Natural killer cell (primary cell): Measurements from ENCODE around the gene CRYBA2. TPM values are rescaled to one million over a fixed set of nuclear protein-coding genes. Genes with fewer than 3 reads are reported as not detected.

Experiments used
- ATAC-seq, 3 donors: fragments of 150-1000 bp in 2 of 3; fragments of 200-7000 bp in 1 of 3; cut with Tn5 transposase; 1 replicate in 1 of 3; 2 replicates in 2 of 3; pipeline ENCODE4 v1.10.0; 2021; ENCODE audit warnings: mild to moderate bottlenecking in 2 of 3, moderate library complexity in 2 of 3
- DNase-seq, 2 donors: peaks; one replicate each; pipeline versions ENCODE4 v3.0.0 to v3.0.0-alpha.2; 2013 to 2021; ENCODE audit warnings: mixed read lengths in 1 of 2
- H3K27ac ChIP-seq: one replicate; pipeline ENCODE4 v1.5.1; 2013; ENCODE audit warnings: mild to moderate bottlenecking, low read length
- H3K27me3 ChIP-seq: one replicate; pipeline ENCODE4 v1.6.1; 2013; ENCODE audit warnings: low read length; ENCODE audit not compliant: control insufficient read depth, insufficient read depth
- H3K36me3 ChIP-seq: one replicate; pipeline ENCODE4 v1.6.1; 2013; ENCODE audit warnings: low read length; ENCODE audit not compliant: control insufficient read depth, insufficient read depth
- H3K4me1 ChIP-seq: one replicate; pipeline ENCODE4 v1.6.1; 2013; ENCODE audit warnings: low read length; ENCODE audit not compliant: control insufficient read depth, insufficient read depth
- H3K4me3 ChIP-seq: one replicate; pipeline ENCODE4 v1.5.1; 2013; ENCODE audit warnings: low read length
- H3K9me3 ChIP-seq: one replicate; pipeline ENCODE4 v1.6.1; 2013; ENCODE audit warnings: low read length; ENCODE audit not compliant: control insufficient read depth, insufficient read depth
- H3K27ac Mint-ChIP-seq, 2 donors: one replicate each; pipeline ENCODE4 v1.8.0; 2022; ENCODE audit warnings: mild to moderate bottlenecking in 2 of 2, mixed read lengths in 2 of 2, moderate library complexity in 1 of 2
- H3K27me3 Mint-ChIP-seq, 2 donors: one replicate each; pipeline ENCODE4 v1.8.0; 2022; ENCODE audit warnings: low read depth in 2 of 2, mixed read lengths in 2 of 2
- H3K36me3 Mint-ChIP-seq: one replicate; pipeline ENCODE4 v1.8.0; 2022; ENCODE audit warnings: mixed read lengths
- H3K4me1 Mint-ChIP-seq, 2 donors: one replicate each; pipeline ENCODE4 v1.8.0; 2022; ENCODE audit warnings: mixed read lengths in 2 of 2
- H3K4me3 Mint-ChIP-seq: one replicate; pipeline ENCODE4 v1.8.0; 2022; ENCODE audit warnings: mild to moderate bottlenecking, moderate library complexity, mixed read lengths
- H3K9me3 Mint-ChIP-seq, 2 donors: one replicate each; pipeline ENCODE4 v1.8.0; 2022; ENCODE audit warnings: mixed read lengths in 2 of 2
- WGBS: methylation state at CpG from one replicate; pipeline ENCODE4 v1.1.7; 2013; ENCODE audit warnings: missing lambda C conversion rate; ENCODE audit not compliant: insufficient coverage; 5-methylcytosine and 5-hydroxymethylcytosine counted together
- intact Hi-C: fragments of 100-400 bp; cut with micrococcal nuclease; formaldehyde crosslinking; loops from one replicate; pipeline ENCODE4 v1.14.2; 2022
- total RNA-seq, 4 donors: library from RNA; stranded (reverse); fragments of 120-200 nt in 1 of 4; gene quantifications; one replicate each; pipeline versions ENCODE4 v1.2.3 to v1.2.4, GENCODE V29; 2013 to 2022
- TF ChIP-seq, protein P1 (sequence below): fragments of 200-600 bp; IDR thresholded peaks from one replicate; pipeline ENCODE4 v1.8.0; 2022; ENCODE audit warnings: antibody characterized with exemption

The CRYBA2 gene
- total RNA-seq, 3 donors from 2014 or later (not counting 1 experiment from before 2014, with no cell fraction given), result not detected

DNA sequence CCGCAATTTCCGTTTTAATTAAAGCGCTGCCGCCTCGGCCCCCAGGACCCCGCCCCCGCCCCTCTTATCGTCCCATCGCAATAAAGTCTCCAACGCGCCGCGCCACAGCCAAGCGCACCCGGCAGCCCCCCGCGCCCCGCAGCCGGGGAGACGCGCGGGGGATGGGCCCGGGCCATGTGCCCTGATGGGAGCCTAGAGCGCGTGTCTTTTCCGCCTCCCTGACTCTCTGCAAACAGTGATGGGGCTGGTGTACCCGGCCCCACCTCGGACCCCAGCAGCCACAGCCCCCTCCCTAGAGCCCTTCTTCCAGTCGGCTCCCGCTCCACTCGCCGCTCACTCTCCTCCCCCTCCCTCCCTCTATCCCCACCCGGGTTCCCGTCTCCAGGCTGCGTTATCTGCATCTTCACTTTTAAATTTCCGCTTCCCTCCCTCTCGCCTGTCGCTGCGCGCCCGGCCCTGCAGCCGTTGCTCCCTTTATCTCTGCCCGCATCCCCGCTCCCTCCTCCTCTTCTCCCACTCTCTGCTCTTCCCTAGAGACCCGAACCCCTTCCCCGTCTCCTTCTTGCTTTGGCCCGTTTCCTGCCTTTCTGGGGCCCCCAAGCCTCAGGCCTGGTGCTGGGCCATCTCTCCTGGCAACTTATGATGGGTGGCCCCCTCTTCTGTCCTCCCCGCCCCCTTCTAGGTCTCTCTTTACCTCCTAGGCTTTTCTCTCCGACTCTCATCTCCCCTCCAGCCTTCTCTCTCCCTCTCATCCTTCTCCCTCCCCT, 7.7 kb downstream of the CRYBA2 start:
- Histone ChIP-seq H3K9me3 (no peaks in the 10 kb centered on the region), H3K27ac (no peak overlapping the region), H3K4me1 (peaks cover 17% of the 10 kb centered on the region), H3K27me3 (peaks cover 52% of the 10 kb centered on the region), H3K36me3 (no peaks in the 10 kb centered on the region), H3K4me3 (no peak overlapping the region)
- H3K4me1 Mint-ChIP-seq, result peaks cover 7 to 14% of the 10 kb centered on the region in 2 donors
- H3K9me3 Mint-ChIP-seq, result no peaks in the 10 kb centered on the region
- 5% methylated on average over 49 of the region's 49 CpGs for WGBS
- DNase-seq, result no peak
- H3K27ac Mint-ChIP-seq, result no peak overlapping the region
- no peak for ATAC-seq
- H3K36me3 Mint-ChIP-seq, result no peaks in the 10 kb centered on the region
- TF ChIP-seq, protein P1, sequence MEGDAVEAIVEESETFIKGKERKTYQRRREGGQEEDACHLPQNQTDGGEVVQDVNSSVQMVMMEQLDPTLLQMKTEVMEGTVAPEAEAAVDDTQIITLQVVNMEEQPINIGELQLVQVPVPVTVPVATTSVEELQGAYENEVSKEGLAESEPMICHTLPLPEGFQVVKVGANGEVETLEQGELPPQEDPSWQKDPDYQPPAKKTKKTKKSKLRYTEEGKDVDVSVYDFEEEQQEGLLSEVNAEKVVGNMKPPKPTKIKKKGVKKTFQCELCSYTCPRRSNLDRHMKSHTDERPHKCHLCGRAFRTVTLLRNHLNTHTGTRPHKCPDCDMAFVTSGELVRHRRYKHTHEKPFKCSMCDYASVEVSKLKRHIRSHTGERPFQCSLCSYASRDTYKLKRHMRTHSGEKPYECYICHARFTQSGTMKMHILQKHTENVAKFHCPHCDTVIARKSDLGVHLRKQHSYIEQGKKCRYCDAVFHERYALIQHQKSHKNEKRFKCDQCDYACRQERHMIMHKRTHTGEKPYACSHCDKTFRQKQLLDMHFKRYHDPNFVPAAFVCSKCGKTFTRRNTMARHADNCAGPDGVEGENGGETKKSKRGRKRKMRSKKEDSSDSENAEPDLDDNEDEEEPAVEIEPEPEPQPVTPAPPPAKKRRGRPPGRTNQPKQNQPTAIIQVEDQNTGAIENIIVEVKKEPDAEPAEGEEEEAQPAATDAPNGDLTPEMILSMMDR, result no peak
- intact Hi-C loops, result no loop called here
- no peak overlapping the region for H3K4me3 Mint-ChIP-seq
- H3K27me3 Mint-ChIP-seq, result peaks cover 57 to 62% of the 10 kb centered on the region in 2 donors

DNA sequence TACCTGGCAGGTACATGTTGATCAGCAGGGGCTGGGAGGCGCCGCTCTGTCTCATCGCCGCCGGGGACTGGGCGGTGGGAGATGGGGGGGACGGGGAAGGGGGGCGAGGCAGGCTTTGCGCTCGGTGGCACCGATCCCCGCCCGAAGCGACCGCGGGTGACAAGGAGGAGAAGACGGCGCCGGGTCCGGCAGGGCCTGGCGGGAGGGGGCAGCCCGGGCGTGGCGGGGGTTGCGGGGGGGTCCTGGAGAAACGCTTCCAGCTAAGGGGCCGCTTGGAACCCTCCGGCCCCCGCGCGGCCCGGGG, 8.2 kb downstream of the CRYBA2 start, which contains the start of gene FEV:
TSS of gene FEV (minus strand) at position 164 of the 304 bp plus-strand sequence. CDS start at position 55, 109 bp downstream.
- Histone ChIP-seq H3K4me3 (no peak within 1 kb of the TSS), H3K9me3 (no peaks in the 10 kb centered on the region), H3K27me3 (peaks cover 53% of the 10 kb centered on the region), H3K36me3 (no peaks in the 10 kb centered on the region), H3K4me1 (peaks cover 21% of the 10 kb centered on the region), H3K27ac (no peak within 1 kb of the TSS)
- H3K9me3 Mint-ChIP-seq, result no peaks in the 10 kb centered on the region
- no peak within 1 kb of the TSS for H3K4me3 Mint-ChIP-seq
- intact Hi-C loops, result no loop called here
- WGBS, result under 1% methylated on average over 32 of the region's 32 CpGs
- TF ChIP-seq, protein P1, result no peak
- DNase-seq (no peak), ATAC-seq (no peak)
- no peaks in the 10 kb centered on the region for H3K36me3 Mint-ChIP-seq
- no peak within 1 kb of the TSS for H3K27ac Mint-ChIP-seq
- H3K27me3 Mint-ChIP-seq, result peaks cover 57 to 58% of the 10 kb centered on the region in 2 donors
- H3K4me1 Mint-ChIP-seq, result peaks cover 7 to 18% of the 10 kb centered on the region in 2 donors

DNA sequence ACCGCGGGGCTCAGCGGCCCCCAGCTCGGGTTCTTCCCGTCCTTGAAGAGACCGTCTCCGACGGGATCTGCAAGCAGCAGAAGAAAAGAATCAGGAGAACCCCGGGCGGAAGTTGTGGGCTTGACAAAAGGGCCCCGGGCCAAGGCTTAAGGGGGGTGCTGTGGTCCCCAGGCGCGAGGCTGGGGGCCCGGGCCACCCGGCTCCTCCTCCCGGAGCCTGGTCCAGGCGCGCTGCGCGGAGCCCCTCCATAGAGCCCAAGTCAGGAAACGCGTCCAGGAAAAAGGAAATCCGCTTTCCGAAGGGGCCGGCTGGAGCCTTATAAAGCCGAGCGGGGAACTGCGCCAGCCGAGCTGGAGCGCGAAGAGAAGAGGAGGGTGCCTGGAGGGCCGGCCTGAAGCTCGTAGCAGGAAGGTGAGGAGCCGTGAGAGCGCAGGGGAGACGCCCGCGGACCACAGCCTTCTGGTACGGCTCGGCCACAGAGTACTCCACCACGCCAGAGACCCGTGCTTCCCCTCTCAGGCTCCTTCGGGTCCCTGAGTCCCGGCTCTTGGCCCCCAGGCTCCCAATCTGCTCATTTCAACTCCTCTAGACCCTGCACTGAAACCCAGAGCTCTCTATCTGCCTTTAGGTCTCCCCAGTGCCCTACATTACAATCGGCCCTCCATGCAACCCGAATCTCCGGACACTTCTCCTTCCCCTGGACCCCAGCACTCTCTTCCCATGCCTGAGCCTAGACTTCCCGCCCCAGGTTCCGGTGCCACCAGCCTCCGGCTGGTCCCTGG, 8.8 kb downstream of the CRYBA2 start:
- H3K4me3 Mint-ChIP-seq, result no peak overlapping the region
- H3K4me1 ChIP-seq, result peaks cover 26% of the 10 kb centered on the region
- H3K9me3 Mint-ChIP-seq, result no peaks in the 10 kb centered on the region

More for the DNA sequence above, 8.8 kb downstream of the CRYBA2 start:
- Mint-ChIP-seq H3K27me3 (peaks cover 53 to 57% of the 10 kb centered on the region in 2 donors), H3K36me3 (no peaks in the 10 kb centered on the region), H3K27ac (no peak overlapping the region), H3K4me1 (peaks cover 7 to 24% of the 10 kb centered on the region in 2 donors)
- DNase-seq (no peak), ATAC-seq (no peak)
- Histone ChIP-seq H3K36me3 (no peaks in the 10 kb centered on the region), H3K27me3 (peaks cover 57% of the 10 kb centered on the region), H3K4me3 (no peak overlapping the region), H3K9me3 (no peaks in the 10 kb centered on the region), H3K27ac (no peak overlapping the region)
- under 1% methylated on average over 50 of the region's 50 CpGs for WGBS
- intact Hi-C loops, result no loop called here
- TF ChIP-seq, protein P1, result no peak
